Measurements from ENCODE around the gene DYNLRB1.

DNA sequence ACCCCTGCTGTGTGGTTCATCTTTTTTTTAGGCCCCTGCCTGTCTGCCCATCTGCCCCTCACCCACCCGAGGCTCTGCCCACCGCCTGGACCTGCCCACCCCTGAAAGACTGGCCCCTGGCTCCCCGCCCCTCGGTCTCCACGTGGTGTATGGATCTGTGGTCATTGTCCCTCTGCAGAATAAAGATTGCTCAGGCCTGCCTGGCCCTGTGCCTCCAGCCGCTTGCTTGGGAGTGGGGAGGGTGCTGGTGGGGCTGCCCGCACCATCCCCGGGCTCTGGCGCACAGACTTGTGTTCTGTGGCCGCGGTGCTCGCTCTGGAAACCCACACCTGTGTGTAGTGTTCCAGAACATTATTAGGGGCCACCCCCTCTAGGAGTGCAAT lies 43.9 kb downstream of the DYNLRB1 start:
- TF ChIP-seq CTCF (IDR thresholded peaks at IDR 0.05; ENCODE audit: low read depth, low read length, missing input control): no peak
- TF ChIP-seq TAF1 (conservative IDR thresholded peaks at IDR 0.05): no peak
- TF ChIP-seq EGR1 (IDR thresholded peaks at IDR 0.05; ENCODE audit: low read depth in 2 of 2): no peak
- no peak for TF ChIP-seq HNF4G (IDR thresholded peaks at IDR 0.05)
- no peak for TF ChIP-seq YY1 (IDR thresholded peaks at IDR 0.05)
- TF ChIP-seq, protein P1, sequence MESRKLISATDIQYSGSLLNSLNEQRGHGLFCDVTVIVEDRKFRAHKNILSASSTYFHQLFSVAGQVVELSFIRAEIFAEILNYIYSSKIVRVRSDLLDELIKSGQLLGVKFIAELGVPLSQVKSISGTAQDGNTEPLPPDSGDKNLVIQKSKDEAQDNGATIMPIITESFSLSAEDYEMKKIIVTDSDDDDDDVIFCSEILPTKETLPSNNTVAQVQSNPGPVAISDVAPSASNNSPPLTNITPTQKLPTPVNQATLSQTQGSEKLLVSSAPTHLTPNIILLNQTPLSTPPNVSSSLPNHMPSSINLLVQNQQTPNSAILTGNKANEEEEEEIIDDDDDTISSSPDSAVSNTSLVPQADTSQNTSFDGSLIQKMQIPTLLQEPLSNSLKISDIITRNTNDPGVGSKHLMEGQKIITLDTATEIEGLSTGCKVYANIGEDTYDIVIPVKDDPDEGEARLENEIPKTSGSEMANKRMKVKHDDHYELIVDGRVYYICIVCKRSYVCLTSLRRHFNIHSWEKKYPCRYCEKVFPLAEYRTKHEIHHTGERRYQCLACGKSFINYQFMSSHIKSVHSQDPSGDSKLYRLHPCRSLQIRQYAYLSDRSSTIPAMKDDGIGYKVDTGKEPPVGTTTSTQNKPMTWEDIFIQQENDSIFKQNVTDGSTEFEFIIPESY (IDR thresholded peaks at IDR 0.05): no peak
- TF ChIP-seq, protein P2, sequence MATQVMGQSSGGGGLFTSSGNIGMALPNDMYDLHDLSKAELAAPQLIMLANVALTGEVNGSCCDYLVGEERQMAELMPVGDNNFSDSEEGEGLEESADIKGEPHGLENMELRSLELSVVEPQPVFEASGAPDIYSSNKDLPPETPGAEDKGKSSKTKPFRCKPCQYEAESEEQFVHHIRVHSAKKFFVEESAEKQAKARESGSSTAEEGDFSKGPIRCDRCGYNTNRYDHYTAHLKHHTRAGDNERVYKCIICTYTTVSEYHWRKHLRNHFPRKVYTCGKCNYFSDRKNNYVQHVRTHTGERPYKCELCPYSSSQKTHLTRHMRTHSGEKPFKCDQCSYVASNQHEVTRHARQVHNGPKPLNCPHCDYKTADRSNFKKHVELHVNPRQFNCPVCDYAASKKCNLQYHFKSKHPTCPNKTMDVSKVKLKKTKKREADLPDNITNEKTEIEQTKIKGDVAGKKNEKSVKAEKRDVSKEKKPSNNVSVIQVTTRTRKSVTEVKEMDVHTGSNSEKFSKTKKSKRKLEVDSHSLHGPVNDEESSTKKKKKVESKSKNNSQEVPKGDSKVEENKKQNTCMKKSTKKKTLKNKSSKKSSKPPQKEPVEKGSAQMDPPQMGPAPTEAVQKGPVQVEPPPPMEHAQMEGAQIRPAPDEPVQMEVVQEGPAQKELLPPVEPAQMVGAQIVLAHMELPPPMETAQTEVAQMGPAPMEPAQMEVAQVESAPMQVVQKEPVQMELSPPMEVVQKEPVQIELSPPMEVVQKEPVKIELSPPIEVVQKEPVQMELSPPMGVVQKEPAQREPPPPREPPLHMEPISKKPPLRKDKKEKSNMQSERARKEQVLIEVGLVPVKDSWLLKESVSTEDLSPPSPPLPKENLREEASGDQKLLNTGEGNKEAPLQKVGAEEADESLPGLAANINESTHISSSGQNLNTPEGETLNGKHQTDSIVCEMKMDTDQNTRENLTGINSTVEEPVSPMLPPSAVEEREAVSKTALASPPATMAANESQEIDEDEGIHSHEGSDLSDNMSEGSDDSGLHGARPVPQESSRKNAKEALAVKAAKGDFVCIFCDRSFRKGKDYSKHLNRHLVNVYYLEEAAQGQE (IDR thresholded peaks at IDR 0.05): no peak
- TF ChIP-seq JUND (IDR thresholded peaks at IDR 0.05): no peak
- TF ChIP-seq RAD21 (IDR thresholded peaks at IDR 0.05): no peak
